Erythroblast (primary cell): Measurements from ENCODE around the gene EPB41L4B.

ENCODE experiments used
- GATA1 ChIP-seq: IDR thresholded peaks from 2 replicates; pipeline ENCODE4 v1.6.1; 2011; ENCODE audit warnings: low read depth, mild to moderate bottlenecking, control low read depth, low read length, moderate library complexity
- POLR2A ChIP-seq: IDR thresholded peaks from 2 replicates; pipeline ENCODE4 v1.6.1; 2011; ENCODE audit warnings: mild to moderate bottlenecking, low read length

- TF ChIP-seq POLR2A (no peak), GATA1 (no peak)
Observed at GRCh38 chr9:109242741-109243140, 78.1 kb downstream of the EPB41L4B start.
